T-helper 2 cell treated with Interferon-gamma antibody and Interleukin-4, amounts not matched to agents 100 ng/mL and 5 ng/mL, for 36 hours (primary cell): ENCODE measurements around the gene MYO3B. TPM values are rescaled to one million over a fixed set of nuclear protein-coding genes. Genes with fewer than 3 reads are reported as not detected.
"Not testable (repeated sequence)": the region's sequence is repeated elsewhere in the genome, so short reads cannot be mapped to it uniquely, and the experiment has no call there.

ENCODE experiments used
- intact Hi-C: fragments of 100-400 bp; cut with micrococcal nuclease; formaldehyde crosslinking; loops from one replicate; pipeline ENCODE4 v1.15.1; 2023
- total RNA-seq: library from RNA; stranded (reverse); gene quantifications from 2 replicates; pipeline ENCODE4 v1.2.3, GENCODE V29; 2022

MYO3B gene
- total RNA-seq, 1 donor from 2014 or later: 1.2 TPM

DNA sequence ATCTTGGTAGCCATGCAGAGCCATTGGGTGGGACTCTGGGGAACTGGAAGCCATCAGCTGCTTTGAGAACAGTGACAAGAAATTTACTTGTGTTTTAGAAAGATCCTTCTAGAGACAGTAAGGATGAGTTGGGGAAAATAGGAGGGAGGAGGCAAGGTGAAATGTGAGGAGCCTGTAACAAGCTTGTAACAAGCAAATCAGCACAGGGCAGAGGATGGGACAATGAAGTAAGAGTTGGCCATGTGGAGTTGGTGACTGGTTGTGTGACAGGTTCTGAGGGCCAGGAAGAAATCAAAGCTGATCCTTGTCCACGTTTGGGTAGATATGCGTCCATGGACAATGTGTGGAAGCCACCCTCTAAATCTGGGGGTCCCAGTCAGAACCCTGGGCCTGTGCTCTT lies 84.4 kb downstream of the MYO3B start:
- intact Hi-C loops: no loop called here

DNA sequence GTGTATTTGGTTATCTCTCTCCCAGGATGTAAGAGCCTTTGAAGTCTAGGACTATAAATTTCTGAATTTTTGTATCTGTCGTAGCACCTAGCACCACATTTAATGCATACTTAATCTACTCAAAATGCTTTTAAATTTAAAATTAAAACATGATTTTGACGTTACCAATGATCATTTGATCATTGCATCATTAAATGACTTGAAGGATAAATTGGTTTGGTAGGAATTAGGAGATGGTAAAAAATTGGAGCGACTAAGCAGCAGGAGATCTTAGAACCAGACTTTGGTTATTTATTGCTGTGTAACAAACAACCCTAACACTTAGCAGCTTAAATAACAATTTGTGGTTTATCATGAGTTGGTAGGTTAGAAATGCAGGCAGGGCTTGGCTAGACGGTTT lies 84.9 kb downstream of the MYO3B start:
- intact Hi-C loops: no loop called here

DNA sequence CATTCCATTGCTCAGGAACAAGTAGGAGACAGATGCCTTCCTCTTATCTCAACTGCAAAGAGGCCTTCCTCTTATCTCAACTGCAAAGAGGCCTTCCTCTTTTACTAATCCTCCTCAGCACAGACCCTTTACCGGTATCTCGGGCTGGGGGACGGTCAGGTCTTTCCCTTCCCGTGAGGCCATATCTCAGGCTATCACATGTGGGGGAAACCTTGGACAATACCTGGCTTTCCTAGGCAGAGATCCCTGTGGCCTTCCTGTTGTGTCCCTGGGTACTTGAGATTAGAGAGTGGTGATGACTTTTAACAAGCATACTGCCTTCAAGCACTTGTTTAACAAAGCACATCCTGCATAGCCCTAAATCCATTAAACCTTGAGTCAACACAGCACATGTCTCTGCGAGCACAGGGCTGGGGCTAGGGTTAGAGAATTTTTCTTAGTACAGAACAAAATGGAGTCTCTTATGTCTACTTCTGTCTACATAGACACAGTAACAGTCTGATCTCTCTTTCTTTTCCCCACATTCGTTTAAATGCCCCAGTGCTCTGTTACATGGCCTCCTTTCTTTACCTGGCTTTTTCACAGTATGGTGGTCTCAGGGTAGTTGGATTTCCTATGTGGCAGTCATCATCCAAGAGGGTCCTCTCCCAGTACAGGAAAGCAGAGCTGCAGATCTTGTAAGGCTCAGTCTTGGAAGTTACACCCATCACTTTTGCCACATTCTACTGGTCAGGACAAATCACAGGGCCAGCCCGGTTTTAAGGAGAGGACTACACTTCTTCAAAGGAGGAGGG lies 86.0 kb downstream of the MYO3B start:
- intact Hi-C loops: not testable (repeated sequence)

DNA sequence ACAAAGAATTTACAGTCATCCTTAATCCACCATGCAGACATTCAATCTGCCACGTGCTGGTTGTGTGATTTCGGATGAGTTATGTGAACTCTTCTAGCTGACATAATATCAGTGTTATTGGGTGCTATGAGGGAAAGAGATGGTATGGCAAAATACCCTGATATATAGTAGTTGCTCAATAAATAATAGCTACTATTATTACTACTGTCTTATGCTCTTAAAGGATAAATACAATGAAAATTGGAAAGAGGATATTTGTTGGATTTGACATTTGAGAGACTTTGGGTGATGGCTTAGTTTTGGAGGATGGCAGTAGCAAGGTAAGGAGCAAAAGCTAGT lies 86.5 kb downstream of the MYO3B start:
- intact Hi-C loops: no loop called here

DNA sequence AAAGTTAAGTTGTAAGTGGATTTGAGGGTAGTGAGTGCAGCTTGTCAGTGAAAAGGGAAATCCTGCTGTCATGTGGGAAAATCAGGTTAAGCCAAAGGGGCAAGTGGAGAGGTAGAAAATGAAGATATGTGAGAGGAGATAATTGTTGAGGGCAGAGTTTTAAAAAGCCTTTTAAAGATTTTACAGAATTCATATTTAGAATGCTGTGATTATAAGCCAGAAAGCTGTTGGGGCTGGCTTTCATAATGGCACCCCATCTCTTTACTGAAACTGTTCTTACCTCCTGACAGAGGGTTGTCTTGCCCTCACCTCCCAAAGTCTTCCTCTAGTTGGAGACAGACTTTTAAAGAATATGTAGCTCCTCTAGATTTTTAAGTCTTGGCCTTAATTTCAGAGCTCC lies 86.9 kb downstream of the MYO3B start:
- intact Hi-C loops: no loop called here

DNA sequence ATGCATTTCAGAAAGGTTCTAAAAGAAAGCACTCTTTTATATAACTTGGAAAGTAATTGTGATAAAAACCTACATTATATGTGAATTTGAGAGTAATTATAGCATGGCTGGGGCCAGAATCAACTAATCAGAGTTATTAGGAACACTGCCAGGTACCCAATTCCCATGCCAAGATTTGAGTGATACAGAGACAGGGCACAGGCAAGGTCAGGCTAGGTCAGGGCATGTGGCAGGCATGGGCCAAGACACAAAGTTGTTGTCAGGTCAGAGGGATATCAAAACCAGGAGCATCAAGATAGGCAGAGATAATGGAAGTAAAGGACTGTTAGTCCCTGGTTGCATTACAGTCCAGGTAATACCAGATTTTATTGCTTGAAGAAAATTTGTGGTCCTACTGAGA lies 87.4 kb downstream of the MYO3B start:
- intact Hi-C loops: no loop called here

DNA sequence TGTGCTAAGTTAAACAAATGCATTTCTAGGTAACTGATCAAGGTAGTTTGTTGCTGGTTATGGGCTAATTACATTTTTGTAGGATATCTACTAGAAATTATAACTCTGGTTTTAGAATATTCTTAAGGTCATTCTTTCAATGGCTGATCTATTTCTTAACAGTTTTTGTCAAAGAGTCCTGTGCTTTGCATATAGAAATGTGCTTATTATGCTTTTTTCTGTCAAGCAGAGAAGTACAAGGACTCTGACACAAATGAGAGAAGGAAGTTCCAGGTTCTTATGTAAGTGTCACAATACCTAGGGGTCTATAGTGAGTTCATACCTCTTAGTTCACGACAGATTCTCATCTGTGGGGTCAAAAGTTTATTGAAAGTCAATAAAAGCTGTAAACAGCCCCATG lies 88.4 kb downstream of the MYO3B start:
- intact Hi-C loops: no loop called here

DNA sequence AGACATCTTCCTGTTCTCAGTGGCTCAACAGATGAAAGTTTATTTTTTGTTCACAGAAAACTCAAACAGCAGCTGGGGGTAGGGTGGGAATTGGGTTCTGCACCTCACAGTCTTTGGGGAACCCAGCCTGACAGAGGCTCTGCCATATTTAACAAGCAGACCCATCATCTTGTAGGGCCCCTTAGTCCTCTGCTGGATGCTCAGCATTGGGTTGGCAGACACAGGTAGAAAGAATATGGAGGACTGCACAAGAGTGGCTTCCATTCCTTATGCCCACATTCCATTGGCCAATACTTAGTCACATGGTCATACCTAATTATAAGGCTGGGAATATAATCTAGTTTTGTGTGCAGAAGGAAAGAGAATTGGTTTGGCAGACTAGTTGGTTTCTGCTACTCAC lies 89.1 kb downstream of the MYO3B start:
- intact Hi-C loops: no loop called here

DNA sequence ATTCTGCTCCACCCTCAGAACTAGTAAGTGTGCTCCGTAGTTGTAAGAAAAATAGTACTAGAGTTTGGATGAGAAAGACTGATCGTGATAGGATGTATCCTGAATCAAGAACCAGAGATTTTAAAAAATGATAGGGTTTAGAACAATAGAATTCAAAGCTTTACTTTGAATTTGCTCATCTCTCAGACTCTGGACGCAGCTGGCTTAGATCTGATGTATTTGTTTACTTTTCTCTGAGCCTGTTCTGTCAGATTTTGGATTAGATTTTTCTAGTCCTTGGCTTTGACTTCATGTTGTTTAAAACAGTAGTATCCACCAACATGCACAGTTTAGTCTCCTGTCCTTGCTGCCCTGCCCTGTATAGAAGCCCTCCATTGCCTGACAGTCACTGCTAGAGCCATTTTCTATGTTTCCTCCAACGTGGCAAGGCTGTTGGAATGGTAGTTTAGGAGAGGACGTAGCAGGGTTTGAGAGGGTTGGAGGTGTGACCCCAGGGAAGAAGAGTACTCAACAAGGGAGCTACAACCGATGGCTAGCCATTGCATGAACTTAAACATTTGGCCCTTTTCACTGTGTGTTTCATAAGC lies 92.4 kb downstream of the MYO3B start:
- intact Hi-C loops: no loop called here

DNA sequence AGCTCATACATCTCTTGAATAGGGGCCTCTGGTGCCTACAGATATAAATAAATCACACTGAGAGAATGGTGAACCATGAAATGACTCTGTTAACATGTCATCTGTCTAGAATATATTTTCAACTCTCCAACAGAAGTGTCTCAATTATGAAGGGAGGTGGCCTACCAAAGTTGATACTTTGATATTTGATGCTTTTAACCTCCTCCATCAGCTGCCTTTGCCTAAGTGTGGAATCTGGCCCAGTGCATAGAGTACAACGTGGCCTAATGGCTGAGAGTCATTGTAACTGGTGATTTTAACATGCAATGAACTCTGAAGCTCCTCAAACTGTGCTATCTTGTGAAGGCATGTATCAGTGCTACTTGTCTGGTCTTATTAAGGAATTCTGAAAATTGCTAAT lies 93.4 kb downstream of the MYO3B start:
- intact Hi-C loops: no loop called here

DNA sequence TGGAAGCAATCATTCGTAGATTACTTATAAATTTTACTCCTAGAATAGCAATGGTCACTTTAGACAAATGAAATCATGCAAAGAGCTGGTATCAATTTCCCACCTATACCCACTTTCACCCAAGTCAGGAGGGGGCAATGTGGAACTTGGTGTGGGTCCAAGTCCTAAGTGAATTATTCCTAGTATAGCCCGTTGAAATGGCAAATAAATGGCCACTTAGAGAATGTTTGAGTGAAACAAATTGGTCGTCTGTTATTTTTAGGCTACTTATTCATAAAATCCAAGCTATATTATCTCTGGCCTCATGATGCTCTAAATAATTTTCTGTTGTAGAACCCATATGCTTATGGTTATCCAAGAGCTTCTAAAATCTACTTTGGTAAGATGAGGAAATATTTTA lies 98.1 kb downstream of the MYO3B start:
- intact Hi-C loops: no loop called here

DNA sequence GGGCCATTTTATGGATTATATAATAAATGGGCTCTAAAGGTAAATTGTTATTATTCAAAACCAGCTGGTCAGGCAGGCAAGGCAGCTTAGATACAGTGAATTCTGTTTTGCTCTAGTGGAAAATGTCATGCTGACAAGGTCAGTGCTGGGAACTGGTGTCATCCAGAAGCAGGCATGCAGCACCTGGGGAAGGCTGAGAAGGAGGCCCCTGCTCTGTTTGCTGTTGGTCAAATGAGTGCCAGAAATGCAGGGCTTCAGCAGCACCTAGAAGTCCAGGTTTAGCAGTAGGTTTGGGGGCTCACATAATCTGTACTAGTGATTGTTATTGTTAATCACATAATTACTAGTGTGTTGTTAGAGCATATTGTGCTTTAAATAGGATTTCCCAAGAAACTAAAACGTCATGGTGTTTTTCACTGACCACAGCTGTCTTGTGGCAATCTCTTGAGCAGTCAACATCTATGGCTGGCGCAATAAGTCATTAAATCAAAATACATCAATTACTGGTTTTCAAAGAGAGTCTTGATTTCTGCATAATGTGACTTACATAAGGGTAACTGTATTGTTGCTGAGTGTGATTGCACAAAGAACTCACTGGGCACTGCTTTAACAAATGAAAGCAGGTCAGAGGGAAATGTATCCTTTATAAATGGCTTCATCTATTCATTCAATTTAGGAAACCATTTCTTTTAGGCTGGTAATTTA lies 99.1 kb downstream of the MYO3B start:
- intact Hi-C loops: no loop called here

DNA sequence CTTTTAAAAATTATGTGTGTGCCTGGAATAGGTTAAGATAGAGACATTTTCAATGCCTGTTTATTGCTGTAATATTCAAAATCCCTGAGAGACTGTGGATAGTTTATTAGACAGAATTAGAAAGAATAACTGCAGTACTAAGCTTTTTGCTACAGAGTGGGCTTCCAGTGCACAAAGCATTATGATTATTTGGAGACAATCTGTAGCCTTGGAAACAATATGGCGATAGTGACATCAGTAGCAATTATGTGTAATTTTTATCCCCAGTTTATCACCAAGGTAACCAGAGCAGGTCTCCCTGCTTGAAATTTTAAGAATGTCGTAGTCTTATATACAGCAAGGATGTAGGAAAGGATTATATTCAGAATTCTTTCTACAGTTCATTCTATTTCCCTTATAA lies 100.0 kb downstream of the MYO3B start:
- intact Hi-C loops: no loop called here

DNA sequence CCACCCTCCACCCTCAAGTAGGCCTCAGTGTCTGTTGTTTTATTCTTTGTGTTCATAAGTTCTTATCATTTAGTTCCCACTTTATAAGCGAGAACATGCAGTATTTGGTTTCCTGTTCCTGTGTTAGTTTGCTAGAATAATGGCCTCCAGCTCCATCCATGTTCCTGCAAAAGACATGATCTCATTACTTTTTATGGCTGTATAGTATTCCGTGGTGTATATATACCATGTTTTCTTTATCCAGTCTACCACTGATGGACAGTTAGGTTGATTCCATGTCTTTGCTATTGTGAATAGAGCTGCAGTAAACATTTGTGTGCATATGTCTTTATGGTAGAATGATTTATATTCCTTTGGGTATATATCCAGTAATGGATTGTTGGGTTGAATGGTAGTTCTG lies 101.7 kb downstream of the MYO3B start:
- intact Hi-C loops: not testable (repeated sequence)

DNA sequence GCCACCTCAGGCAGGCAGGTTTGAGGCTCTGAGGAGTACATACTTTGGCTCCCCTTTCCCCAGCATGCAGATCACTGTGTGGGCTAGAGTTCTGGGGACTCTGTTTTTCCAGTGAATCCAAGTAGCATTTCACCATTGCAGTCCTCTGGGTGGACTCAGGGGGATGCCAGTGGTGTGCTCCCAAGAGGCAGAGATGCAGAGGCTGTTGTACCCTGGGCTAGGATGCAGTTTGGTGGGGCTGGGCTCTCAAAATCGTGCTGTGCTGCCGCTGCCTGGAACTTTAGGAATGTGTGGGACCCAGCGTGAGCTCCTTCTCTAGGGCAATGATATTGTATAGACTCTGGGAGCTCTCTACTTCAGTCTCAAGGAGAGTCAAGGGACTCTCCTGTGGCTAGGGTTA lies 104.9 kb downstream of the MYO3B start:
- intact Hi-C loops: no loop called here

DNA sequence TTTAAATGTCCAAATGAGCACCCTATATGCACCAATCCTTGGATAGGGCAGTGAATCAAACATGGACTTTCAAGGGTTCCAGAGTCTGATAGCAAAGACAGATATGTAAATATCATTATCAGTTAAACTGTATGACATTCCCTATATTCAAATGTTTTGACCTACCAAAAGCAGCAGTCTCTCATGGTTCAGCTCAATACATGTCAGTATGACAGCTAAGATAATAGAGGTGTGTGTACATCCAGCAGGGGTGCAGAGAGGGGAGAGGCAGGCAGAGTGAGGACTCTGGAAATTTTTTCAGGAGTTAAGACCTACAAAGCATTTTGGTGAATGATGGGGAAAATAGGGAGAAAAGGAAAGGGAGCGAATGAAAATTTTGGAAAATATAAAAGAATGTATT lies 106.3 kb downstream of the MYO3B start:
- intact Hi-C loops: no loop called here

DNA sequence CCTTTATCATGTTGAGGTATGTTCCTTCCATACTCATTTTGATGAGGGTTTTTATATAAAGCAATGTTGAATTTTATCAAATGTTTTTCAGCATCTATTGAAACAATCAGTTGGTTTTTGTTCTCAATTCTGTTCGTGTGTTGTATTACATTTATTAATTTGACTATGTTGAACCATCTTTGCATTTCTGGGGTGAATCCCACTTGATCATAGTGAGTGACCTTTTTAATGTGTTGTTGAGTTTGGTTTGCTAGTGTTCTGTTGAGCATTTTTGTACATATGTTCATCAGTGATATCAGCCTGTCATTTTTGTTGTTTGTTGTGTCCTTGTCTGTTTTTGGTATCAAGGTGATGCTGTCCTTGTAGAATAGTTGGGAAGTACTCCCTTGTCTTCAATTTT lies 110.9 kb downstream of the MYO3B start:
- intact Hi-C loops: no loop called here

DNA sequence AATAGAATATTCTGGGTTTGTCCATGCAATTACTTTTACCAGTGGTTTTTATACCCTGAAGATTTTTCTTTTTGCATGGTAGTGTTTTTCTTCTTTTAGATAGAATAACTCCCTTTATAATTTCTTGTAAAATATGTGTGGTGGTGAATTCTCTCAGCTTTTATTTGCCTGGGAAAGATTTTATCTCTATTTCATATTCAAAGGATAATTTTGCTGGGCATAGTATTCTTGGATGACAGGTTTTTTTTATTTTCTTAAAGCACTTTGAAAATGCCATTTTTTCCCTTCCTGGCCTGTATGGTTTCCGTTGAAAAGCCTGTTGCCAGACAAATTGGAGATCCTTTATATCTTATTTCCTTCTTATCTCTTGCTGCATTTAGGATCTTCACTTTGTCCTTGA lies 113.5 kb downstream of the MYO3B start:
- intact Hi-C loops: no loop called here

DNA sequence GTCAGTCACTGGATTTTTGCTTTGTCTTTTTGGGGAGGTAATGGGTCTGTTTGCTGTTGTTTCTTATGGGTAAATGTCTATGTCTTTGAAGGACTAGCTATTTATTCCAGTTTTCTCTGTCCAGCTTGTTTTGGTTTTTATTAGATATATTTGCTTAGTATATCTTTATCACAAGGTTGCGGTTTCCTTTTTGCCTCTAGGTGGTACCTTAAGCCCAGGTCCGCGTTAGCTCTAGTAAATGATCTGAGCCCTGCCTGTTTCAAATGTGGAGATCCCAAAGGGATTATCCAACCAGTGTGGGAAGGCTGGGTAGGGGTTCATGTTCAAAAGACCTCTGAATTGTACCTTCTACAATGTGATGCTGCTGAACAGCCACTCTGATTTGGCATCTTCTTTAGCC lies 114.5 kb downstream of the MYO3B start:
- intact Hi-C loops: no loop called here

DNA sequence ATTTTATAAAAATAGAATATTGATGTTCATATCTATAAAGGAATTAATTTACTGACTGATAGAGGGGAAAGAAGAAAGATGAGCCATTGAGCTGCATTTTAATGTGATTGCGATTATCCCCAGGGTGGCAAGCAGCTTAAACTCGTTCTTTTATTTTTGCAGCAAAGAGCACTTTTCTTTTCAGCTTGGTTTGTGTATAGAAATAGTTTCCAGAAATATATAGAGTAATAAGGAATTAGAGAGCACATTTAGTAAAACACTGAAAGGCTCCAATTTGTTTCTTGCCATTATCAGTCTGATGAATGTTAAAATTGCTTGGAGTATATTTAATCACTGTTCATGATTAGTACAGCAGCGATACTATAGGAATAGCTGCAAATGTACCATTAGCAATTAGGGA lies 119.5 kb downstream of the MYO3B start:
- intact Hi-C loops: no loop called here

DNA sequence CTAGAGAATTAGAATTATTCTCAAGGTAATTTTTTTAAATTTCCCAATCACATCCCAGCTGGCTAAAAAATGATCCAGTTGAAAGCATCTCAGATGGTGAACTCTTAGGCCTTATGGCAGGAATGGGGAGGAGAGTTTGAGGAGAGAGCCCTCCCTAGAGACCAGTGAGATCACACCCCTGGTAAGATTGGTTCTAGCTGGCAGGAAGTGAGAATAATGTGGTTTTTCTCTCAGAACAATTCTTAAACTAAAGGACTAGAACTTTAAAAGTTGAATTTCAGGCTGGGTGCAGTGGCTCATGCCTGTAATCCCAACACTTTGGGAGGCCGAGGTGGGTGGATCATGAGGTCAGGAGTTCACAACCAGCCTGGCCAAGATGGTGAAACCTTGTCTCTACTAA lies 120.2 kb downstream of the MYO3B start:
- intact Hi-C loops: no loop called here

DNA sequence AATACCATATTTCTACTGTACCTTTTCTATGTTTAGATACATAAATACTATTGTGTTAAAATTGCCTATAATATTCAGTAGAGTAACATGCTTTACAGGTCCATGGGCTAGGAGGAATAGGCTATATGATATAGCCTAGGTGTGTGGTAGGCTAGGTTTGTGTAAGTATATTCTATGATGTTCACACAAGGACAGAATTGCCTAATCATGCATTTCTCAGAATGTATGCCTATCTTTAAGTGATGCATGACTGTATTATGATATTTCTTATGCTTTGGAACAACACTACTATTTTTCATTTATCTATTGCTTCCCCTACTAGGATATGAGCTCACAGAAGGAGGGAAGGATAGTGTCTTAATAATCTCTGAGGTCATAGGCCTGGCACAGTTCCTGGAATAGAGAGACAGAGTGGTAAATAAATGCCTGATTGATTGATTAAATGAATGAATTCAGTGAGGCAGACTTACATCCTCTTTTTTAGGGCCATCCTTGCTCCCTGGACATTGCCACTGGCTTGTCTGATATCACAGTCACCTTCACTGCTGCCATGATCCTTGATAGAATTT lies 121.0 kb downstream of the MYO3B start:
- intact Hi-C loops: no loop called here

DNA sequence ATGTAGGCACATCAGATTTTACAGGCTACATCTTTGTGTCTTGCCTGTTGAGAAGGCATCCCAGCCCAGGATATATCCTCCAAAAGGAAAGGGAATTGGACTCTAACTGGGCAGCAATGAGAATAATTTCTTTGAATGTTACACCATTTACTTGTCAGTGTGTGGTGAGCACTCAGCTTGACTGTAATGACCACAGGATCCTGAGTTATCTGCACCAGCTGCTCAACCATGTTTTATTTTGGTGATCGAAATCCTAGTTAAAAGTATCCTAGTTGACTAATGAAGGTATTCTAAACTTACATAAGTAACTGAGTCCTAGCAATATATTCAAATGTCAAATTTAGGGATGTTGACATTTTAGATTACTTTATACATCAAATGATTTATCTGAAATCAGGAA lies 123.0 kb downstream of the MYO3B start:
- intact Hi-C loops: no loop called here
